H9 (cell line): ENCODE measurements around the gene KLF2. TPM values are rescaled to one million over a fixed set of nuclear protein-coding genes. Genes with fewer than 3 reads are reported as not detected.

ENCODE experiments used
- DNase-seq: peaks from one replicate; pipeline ENCODE4 v3.0.0-alpha.2; 2017
- H2AFZ ChIP-seq: one replicate; pipeline ENCODE4 v1.6.1; 2013; ENCODE audit warnings: mild to moderate bottlenecking, low read length, control low read depth, moderate library complexity
- H2AK5ac ChIP-seq: 2 replicates; pipeline ENCODE4 v1.6.1; 2013; ENCODE audit warnings: low read length, control low read depth, mixed read lengths; ENCODE audit not compliant: insufficient read length
- H2BK120ac ChIP-seq: one replicate; pipeline ENCODE4 v1.6.1; 2013; ENCODE audit warnings: low read depth, mild to moderate bottlenecking, low read length, control low read depth, inconsistent platforms; ENCODE audit not compliant: poor library complexity, severe bottlenecking
- H2BK12ac ChIP-seq: 2 replicates; pipeline ENCODE4 v1.6.1; 2013; ENCODE audit warnings: low read length, control low read depth, mixed read lengths, low read depth; ENCODE audit not compliant: insufficient read length
- H2BK15ac ChIP-seq: 2 replicates; pipeline ENCODE4 v1.6.1; 2013; ENCODE audit warnings: low read depth, low read length, control low read depth
- H2BK20ac ChIP-seq: one replicate; pipeline ENCODE4 v1.6.1; 2013; ENCODE audit warnings: low read depth, mild to moderate bottlenecking, low read length, control low read depth, inconsistent platforms; ENCODE audit not compliant: poor library complexity, severe bottlenecking
- H2BK5ac ChIP-seq: 2 replicates; pipeline ENCODE4 v1.6.1; 2013; ENCODE audit warnings: low read length, control low read depth, mixed read lengths; ENCODE audit not compliant: insufficient read length
- H3K14ac ChIP-seq: 2 replicates; pipeline ENCODE4 v1.6.1; 2013; ENCODE audit warnings: low read length, control low read depth; ENCODE audit not compliant: insufficient read depth
- H3K18ac ChIP-seq: 2 replicates; pipeline ENCODE4 v1.6.1; 2013; ENCODE audit warnings: low read depth, mild to moderate bottlenecking, mixed read lengths, low read length, control low read depth; ENCODE audit not compliant: insufficient read length
- H3K23ac ChIP-seq: 2 replicates; pipeline ENCODE4 v1.6.1; 2013; ENCODE audit warnings: low read length, control low read depth, mixed read lengths, low read depth; ENCODE audit not compliant: insufficient read length
- H3K23me2 ChIP-seq: 2 replicates; pipeline ENCODE4 v1.6.1; 2013; ENCODE audit warnings: low read depth, mild to moderate bottlenecking, mixed read lengths, low read length, control low read depth; ENCODE audit not compliant: insufficient read length, poor library complexity, severe bottlenecking
- H3K27ac ChIP-seq: 2 replicates; pipeline ENCODE4 v1.5.1; 2013; ENCODE audit warnings: low read length, control low read depth, mixed read lengths, low read depth; ENCODE audit not compliant: insufficient read length
- H3K27me3 ChIP-seq: 2 replicates; pipeline ENCODE4 v1.6.1; 2013; ENCODE audit warnings: low read length, control low read depth, inconsistent platforms; ENCODE audit not compliant: insufficient read depth
- H3K4ac ChIP-seq: 2 replicates; pipeline ENCODE4 v1.6.1; 2013; ENCODE audit warnings: low read depth, mild to moderate bottlenecking, control low read depth, inconsistent platforms, low read length, moderate library complexity
- H3K4me1 ChIP-seq: 2 replicates; pipeline ENCODE4 v1.6.1; 2013; ENCODE audit warnings: low read length, control low read depth, inconsistent platforms; ENCODE audit not compliant: insufficient read depth
- H3K4me2 ChIP-seq: 2 replicates; pipeline ENCODE4 v1.6.1; 2013; ENCODE audit warnings: low read length, control low read depth, mixed read lengths; ENCODE audit not compliant: insufficient read length, insufficient read depth
- H3K56ac ChIP-seq: 2 replicates; pipeline ENCODE4 v1.6.1; 2013; ENCODE audit warnings: low read depth, mild to moderate bottlenecking, mixed read lengths, low read length, control low read depth; ENCODE audit not compliant: insufficient read length
- H3K79me1 ChIP-seq: 2 replicates; pipeline ENCODE4 v1.6.1; 2013; ENCODE audit warnings: low read depth, mild to moderate bottlenecking, moderate library complexity, low read length, control low read depth, inconsistent platforms; ENCODE audit not compliant: insufficient read depth, poor library complexity, severe bottlenecking
- H3K79me2 ChIP-seq: 2 replicates; pipeline ENCODE4 v1.6.1; 2013; ENCODE audit warnings: low read length, control low read depth, inconsistent platforms; ENCODE audit not compliant: insufficient read depth
- H3K9ac ChIP-seq: 2 replicates; pipeline ENCODE4 v1.6.1; 2013; ENCODE audit warnings: low read length, control low read depth, mixed read lengths; ENCODE audit not compliant: insufficient read length; ENCODE audit errors: extremely low read depth
- H3K9me3 ChIP-seq: one replicate; pipeline ENCODE4 v1.6.1; 2013; ENCODE audit warnings: low read depth, low read length, inconsistent platforms; ENCODE audit not compliant: control insufficient read depth
- H3T11ph ChIP-seq: one replicate; pipeline ENCODE4 v1.6.1; 2013; ENCODE audit warnings: mild to moderate bottlenecking, low read length, control low read depth, inconsistent platforms
- H4K20me1 ChIP-seq: one replicate; pipeline ENCODE4 v1.6.1; 2013; ENCODE audit not compliant: control insufficient read depth, insufficient read length, insufficient read depth
- H4K5ac ChIP-seq: 2 replicates; pipeline ENCODE4 v1.6.1; 2013; ENCODE audit warnings: low read depth, mild to moderate bottlenecking, mixed read lengths, low read length, control low read depth; ENCODE audit not compliant: insufficient read length
- H4K8ac ChIP-seq: replicated peaks from 2 replicates; pipeline ENCODE4 v1.6.1; 2013; ENCODE audit warnings: low read length, control low read depth, mixed read lengths, low read depth; ENCODE audit not compliant: insufficient read length
- H4K91ac ChIP-seq: 2 replicates; pipeline ENCODE4 v1.6.1; 2013; ENCODE audit warnings: low read depth, mild to moderate bottlenecking, moderate library complexity, mixed read lengths, low read length, control low read depth; ENCODE audit not compliant: insufficient read length
- H3K27ac Mint-ChIP-seq, 3 experiments: 2 replicates in 2 of 3; 3 replicates in 1 of 3; pipeline ENCODE4 v1.8.0; 2020 to 2021; ENCODE audit warnings: mixed read lengths in 3 of 3, mild to moderate bottlenecking in 1 of 3, moderate library complexity in 1 of 3
- H3K27me3 Mint-ChIP-seq: 2 replicates; pipeline ENCODE4 v1.8.0; 2021; ENCODE audit warnings: low read depth, mild to moderate bottlenecking, moderate library complexity, mixed read lengths
- H3K36me3 Mint-ChIP-seq, 3 experiments: 2 replicates in 2 of 3; 3 replicates in 1 of 3; pipeline ENCODE4 v1.8.0; 2020 to 2021; ENCODE audit warnings: low read depth in 3 of 3, mixed read lengths in 3 of 3; ENCODE audit not compliant: insufficient read depth in 1 of 3
- H3K4me1 Mint-ChIP-seq, 2 experiments: 2 replicates each; pipeline ENCODE4 v1.8.0; 2020; ENCODE audit warnings: mixed read lengths in 2 of 2
- H3K4me3 Mint-ChIP-seq, 2 experiments: 2 replicates in 1 of 2; 3 replicates in 1 of 2; pipeline ENCODE4 v1.8.0; 2020 to 2021; ENCODE audit warnings: mild to moderate bottlenecking in 2 of 2, mixed read lengths in 2 of 2, moderate library complexity in 1 of 2
- H3K9me3 Mint-ChIP-seq, 2 experiments: 2 replicates in 1 of 2; 3 replicates in 1 of 2; pipeline ENCODE4 v1.8.0; 2020; ENCODE audit warnings: mild to moderate bottlenecking in 2 of 2, mixed read lengths in 2 of 2, moderate library complexity in 1 of 2
- CTCF ChIP-seq: fragments of 200-600 bp; sonication (generic); conservative IDR thresholded peaks from 3 replicates; pipeline ENCODE4 v1.8.0; 2021; ENCODE audit warnings: antibody characterized with exemption, mild to moderate bottlenecking
- WGBS: extraction: QIAGEN DNeasy Blood & Tissue Kit; methylation state at CpG from one replicate; pipeline ENCODE4 v1.1.7; 2013; ENCODE audit warnings: missing lambda C conversion rate, low lambda C conversion rate, mixed read lengths; ENCODE audit not compliant: insufficient read length; ENCODE audit errors: extremely low coverage; 5-methylcytosine and 5-hydroxymethylcytosine counted together
- total RNA-seq: library from RNA; stranded (reverse); gene quantifications from 2 replicates; pipeline ENCODE4 v1.2.1, GENCODE V29; 2021

Gene KLF2
- total RNA-seq, 1 experiment from 2014 or later: 0.33 TPM

- H2BK12ac ChIP-seq: no peak overlapping the region
- H2BK5ac ChIP-seq: no peak overlapping the region
- H3K18ac ChIP-seq: no peak overlapping the region
- WGBS: no CpG with 5 or more reads among the region's 17 CpGs
- H3K9ac ChIP-seq: no peak overlapping the region
- H4K5ac ChIP-seq: no peak overlapping the region
- H3K4me1 Mint-ChIP-seq: peaks cover 3 to 13% of the 10 kb centered on the region in 2 experiments
- H3T11ph ChIP-seq: no peak overlapping the region
- H3K27me3 ChIP-seq: no peaks in the 10 kb centered on the region
- H3K36me3 Mint-ChIP-seq: peaks cover 27 to 41% (median 41%) of the 10 kb centered on the region in 3 experiments
- H3K14ac ChIP-seq: no peak overlapping the region
- no peak overlapping the region for H4K91ac ChIP-seq
- H3K79me2 ChIP-seq: no peaks in the 10 kb centered on the region
- no peaks in the 10 kb centered on the region for H3K79me1 ChIP-seq
- H3K4me3 Mint-ChIP-seq: no peak overlapping the region
- TF ChIP-seq CTCF: no peak
- no peak overlapping the region for H2BK120ac ChIP-seq
- DNase-seq: no peak
- H3K4me2 ChIP-seq: no peak overlapping the region
- no peaks in the 10 kb centered on the region for H3K4me1 ChIP-seq
- no peaks in the 10 kb centered on the region for H3K23me2 ChIP-seq
- H2BK20ac ChIP-seq: no peak overlapping the region
- no peaks in the 10 kb centered on the region; a peak in 1 of 5 replicates for H3K9me3 Mint-ChIP-seq
- no peaks in the 10 kb centered on the region for H3K27me3 Mint-ChIP-seq
- H2BK15ac ChIP-seq: no peak overlapping the region
- no peaks in the 10 kb centered on the region for H3K9me3 ChIP-seq
- H4K8ac ChIP-seq: no peak overlapping the region
- H4K20me1 ChIP-seq: no peaks in the 10 kb centered on the region
- peak overlapping the region in 1 of 3 experiments; percentile 16; a peak in 1 of 7 replicates for H3K27ac Mint-ChIP-seq
- no peak overlapping the region for H2AFZ ChIP-seq
- H3K27ac ChIP-seq: no peak overlapping the region
- no peak overlapping the region for H3K23ac ChIP-seq
- no peak overlapping the region for H3K56ac ChIP-seq
- no peak overlapping the region for H3K4ac ChIP-seq
- H2AK5ac ChIP-seq: no peak overlapping the region
Measured at GRCh38 chr19:16372065-16372915, 47.7 kb downstream of the KLF2 start.
